Activated naive CD4-positive, alpha-beta T cell treated with anti-CD3 and anti-CD28 coated beads for 36 hours (primary cell): ENCODE results near the gene GRAP2. TPM values are rescaled to one million over a fixed set of nuclear protein-coding genes. Genes with fewer than 3 reads are reported as not detected.
A peak's percentile ranks its signal among the peaks of the same experiment; 100 is the strongest.

Experiments used
- CTCF ChIA-PET: fragments of 350-600 bp; sonication (Branson Sonifier 250); formaldehyde crosslinking; loops from one replicate; lab custom pipeline; 2021; ENCODE audit warnings: antibody characterized with exemption; lab: Charles Lee
- DNase-seq: peaks from one replicate; pipeline ENCODE4 v3.0.0-alpha.2; 2020
- H3K27ac Mint-ChIP-seq: one replicate; pipeline ENCODE4 v1.8.0; 2021; ENCODE audit warnings: mild to moderate bottlenecking, mixed read lengths
- H3K27me3 Mint-ChIP-seq: one replicate; pipeline ENCODE4 v1.8.0; 2021; ENCODE audit warnings: low read depth, mixed read lengths
- H3K36me3 Mint-ChIP-seq: one replicate; pipeline ENCODE4 v1.8.0; 2021; ENCODE audit warnings: low read depth, mixed read lengths
- H3K4me1 Mint-ChIP-seq: one replicate; pipeline ENCODE4 v1.8.0; 2021; ENCODE audit warnings: low read depth, mixed read lengths
- H3K4me3 Mint-ChIP-seq: one replicate; pipeline ENCODE4 v1.8.0; 2021; ENCODE audit warnings: mild to moderate bottlenecking, moderate library complexity, mixed read lengths
- H3K9me3 Mint-ChIP-seq: one replicate; pipeline ENCODE4 v1.8.0; 2021; ENCODE audit warnings: mixed read lengths
- intact Hi-C: fragments of 100-400 bp; cut with micrococcal nuclease; formaldehyde crosslinking; loops from one replicate; pipeline ENCODE4 v1.15.1; 2023
- total RNA-seq, 2 experiments: library from RNA; stranded (reverse); gene quantifications; one replicate each; pipeline ENCODE4 v1.2.3, GENCODE V29; 2021

Gene GRAP2
- total RNA-seq, 2 experiments from 2014 or later = 25.5 to 29.4 TPM

DNA sequence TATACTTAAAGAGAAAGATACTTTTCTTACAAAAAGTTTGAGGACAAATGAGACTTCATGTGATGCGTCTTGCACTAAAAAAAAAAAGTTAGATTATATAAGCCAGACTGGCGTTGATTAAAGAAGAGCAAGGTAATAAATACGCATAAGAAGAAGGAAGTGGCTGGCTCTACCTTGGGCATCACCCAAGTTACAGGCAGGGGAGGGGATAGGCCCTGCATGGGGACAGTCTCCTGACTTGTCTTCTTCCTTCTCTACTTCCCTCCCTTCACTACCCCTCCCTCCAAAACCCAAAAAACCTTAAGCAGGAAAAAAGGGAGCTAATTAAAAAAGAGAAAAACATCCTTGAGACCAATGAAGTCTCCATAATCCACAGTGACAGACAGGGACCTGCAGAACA, 37.0 kb downstream of the GRAP2 start:
- Mint-ChIP-seq H3K9me3 (no peaks in the 10 kb centered on the region), H3K36me3 (no peaks in the 10 kb centered on the region), H3K4me3 (peak overlapping the region; percentile 61), H3K27me3 (no peaks in the 10 kb centered on the region), H3K27ac (no peak overlapping the region), H3K4me1 (peaks cover 88% of the 10 kb centered on the region)
- CTCF ChIA-PET = interaction anchor here (0.6 to 1.4 kb wide), 10 partner anchors 9 to 526 kb away, joined by 3 to 6 read pairs (median 3); no protein-coding TSS in a partner anchor
- DNase-seq = peak; percentile 47
- intact Hi-C loops = loop anchor here (2.0 to 5.0 kb wide), 2 partner anchors 17 to 36 kb away; partner anchors contain the start of gene GRAP2

DNA sequence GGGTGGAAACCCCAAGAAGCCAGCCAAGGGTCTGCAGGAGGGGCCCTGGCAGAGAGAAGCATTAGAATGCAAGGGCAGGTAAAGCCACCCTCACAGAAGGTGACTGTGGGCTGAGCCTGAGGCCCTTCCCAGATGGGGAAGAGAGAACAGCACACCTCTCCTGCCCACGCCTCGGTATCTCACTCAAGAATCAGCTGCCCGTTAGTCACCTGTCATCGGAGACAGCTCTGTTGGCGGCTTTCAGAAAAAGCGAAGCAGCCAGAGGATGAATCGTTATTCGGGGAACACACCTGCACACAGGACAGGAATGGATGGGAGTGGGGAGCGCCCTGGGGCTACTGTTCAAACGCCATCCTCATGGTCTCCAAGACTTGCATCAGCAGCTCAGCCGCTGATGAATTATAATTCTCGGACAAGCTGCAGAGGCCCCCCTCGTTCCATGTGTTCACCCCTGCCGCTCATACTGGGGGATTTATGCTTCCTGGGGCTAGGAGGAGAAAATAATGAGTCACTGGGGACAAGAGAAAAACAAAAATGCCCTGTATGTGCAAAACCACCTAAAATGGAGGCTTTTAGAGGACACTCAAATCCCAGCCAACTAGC, 37.7 kb downstream of the GRAP2 start:
- H3K4me1 Mint-ChIP-seq = peaks cover 90% of the 10 kb centered on the region
- CTCF ChIA-PET = interaction anchor here (0.7 to 1.3 kb wide), 9 partner anchors 8 to 527 kb away, joined by 3 to 6 read pairs (median 3); no protein-coding TSS in a partner anchor
- H3K27me3 Mint-ChIP-seq = no peaks in the 10 kb centered on the region
- H3K27ac Mint-ChIP-seq = no peak overlapping the region
- intact Hi-C loops = loop anchor here (2.0 to 5.0 kb wide), 2 partner anchors 16 to 36 kb away; partner anchors contain the start of gene GRAP2
- no peaks in the 10 kb centered on the region for H3K9me3 Mint-ChIP-seq
- DNase-seq = peak; percentile 78
- peak overlapping the region; percentile 61 for H3K4me3 Mint-ChIP-seq
- no peaks in the 10 kb centered on the region for H3K36me3 Mint-ChIP-seq

DNA sequence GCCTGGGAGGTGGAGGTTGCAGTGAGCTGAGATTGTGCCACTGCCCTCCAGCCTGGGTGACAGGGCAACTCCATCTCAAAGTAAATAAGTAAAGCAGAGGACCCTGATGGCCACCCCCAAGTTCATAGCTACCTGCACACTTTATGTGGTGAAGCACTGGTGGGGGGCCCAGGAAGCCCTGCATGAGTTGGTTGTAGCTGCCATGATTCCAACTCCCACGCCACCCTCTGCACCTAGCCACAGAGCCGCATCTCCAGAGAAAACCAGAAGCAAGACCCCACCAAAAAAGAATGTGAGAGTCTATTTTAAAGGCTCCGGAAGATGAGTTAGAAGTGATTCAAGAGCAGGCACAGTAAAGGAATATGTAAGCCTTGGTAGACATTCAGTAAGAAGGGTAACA, 38.9 kb downstream of the GRAP2 start:
- intact Hi-C loops = loop anchor here (1.0 to 10.0 kb wide), 8 partner anchors 9 to 1345 kb away; partner anchors contain the start of genes GRAP2, RANGAP1 and RPS19BP1
- Mint-ChIP-seq H3K27ac (peak overlapping the region; percentile 95), H3K4me1 (peaks cover 90% of the 10 kb centered on the region), H3K9me3 (no peaks in the 10 kb centered on the region), H3K4me3 (peak overlapping the region; percentile 34), H3K36me3 (no peaks in the 10 kb centered on the region), H3K27me3 (no peaks in the 10 kb centered on the region)
- CTCF ChIA-PET = interaction anchor here (1.1 to 1.3 kb wide), 2 partner anchors 15 to 30 kb away, joined by 3 read pairs; no protein-coding TSS in a partner anchor
- no peak for DNase-seq

GRCh38 chr22:39940757-39941305, 39.9 kb downstream of the GRAP2 start:
- Mint-ChIP-seq H3K27ac (peak overlapping the region; percentile 95), H3K27me3 (no peaks in the 10 kb centered on the region), H3K9me3 (no peaks in the 10 kb centered on the region), H3K4me3 (peak overlapping the region; percentile 33), H3K36me3 (no peaks in the 10 kb centered on the region), H3K4me1 (peaks cover 93% of the 10 kb centered on the region)
- intact Hi-C loops = loop anchor here (1.0 to 10.0 kb wide), 6 partner anchors 10 to 1344 kb away; partner anchors contain the start of genes RANGAP1 and RPS19BP1
- no peak for DNase-seq
- CTCF ChIA-PET = interaction anchor here (2.8 kb wide), 2 partner anchors 8 to 84 kb away, joined by 20 to 23 read pairs; no protein-coding TSS in a partner anchor

DNA sequence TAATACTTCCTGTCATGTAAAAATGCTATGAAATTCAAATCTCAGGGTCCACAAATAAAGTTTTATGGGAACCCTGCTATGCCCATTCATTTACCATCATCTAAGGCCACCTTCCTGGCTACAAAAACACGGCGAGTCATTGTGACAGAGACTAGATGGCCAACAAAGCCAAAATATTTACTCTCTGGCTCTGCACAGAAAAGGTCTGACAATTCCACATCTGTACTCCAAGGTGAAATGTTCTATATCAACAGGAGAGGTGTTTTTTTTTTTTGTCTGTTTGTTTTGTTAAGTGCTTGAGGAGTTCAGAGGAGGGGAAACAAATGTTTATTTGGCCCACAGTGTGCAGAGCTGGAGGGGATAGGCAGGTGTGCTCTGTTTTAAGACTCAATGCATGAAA, 40.7 kb downstream of the GRAP2 start:
- H3K27ac Mint-ChIP-seq = peak overlapping the region; percentile 95
- CTCF ChIA-PET = interaction anchor here (0.7 to 2.8 kb wide), 6 partner anchors 9 to 83 kb away, joined by 3 to 23 read pairs (median 16); no protein-coding TSS in a partner anchor
- no peak for DNase-seq
- no peaks in the 10 kb centered on the region for H3K27me3 Mint-ChIP-seq
- H3K9me3 Mint-ChIP-seq = no peaks in the 10 kb centered on the region
- no peaks in the 10 kb centered on the region for H3K36me3 Mint-ChIP-seq
- H3K4me1 Mint-ChIP-seq = peaks cover 95% of the 10 kb centered on the region
- H3K4me3 Mint-ChIP-seq = no peak overlapping the region
- intact Hi-C loops = loop anchor here (2.0 to 10.0 kb wide), 5 partner anchors 83 to 1343 kb away; partner anchors contain the start of genes RANGAP1 and RPS19BP1

- Mint-ChIP-seq H3K4me1 (peaks cover 95% of the 10 kb centered on the region), H3K36me3 (no peaks in the 10 kb centered on the region)
- DNase-seq = no peak
These were observed 41.8 kb downstream of the GRAP2 start for GRCh38 chr22:39942439-39943230.

DNA sequence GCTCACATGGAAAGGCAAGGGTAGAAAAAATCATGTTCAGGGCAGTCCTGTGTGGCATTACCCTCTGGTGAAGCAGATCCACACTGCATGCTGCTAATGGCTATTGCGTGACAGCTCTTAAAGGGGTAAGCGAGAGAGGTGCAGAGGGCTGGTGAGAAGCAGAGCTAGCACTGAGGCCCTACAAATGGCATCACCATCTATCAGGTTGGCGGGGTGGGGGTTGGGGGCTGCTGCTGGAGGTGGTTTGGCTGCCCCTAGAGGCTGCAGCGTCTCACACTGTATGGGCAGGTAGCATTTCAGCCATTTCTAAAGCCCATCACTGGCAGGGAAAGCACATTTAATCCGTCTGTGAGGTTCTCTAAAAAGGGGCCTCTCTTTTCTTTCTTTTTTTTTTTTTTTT, 42.5 kb downstream of the GRAP2 start:
- Mint-ChIP-seq H3K9me3 (no peaks in the 10 kb centered on the region), H3K27ac (peak overlapping the region; percentile 95), H3K4me1 (peaks cover 95% of the 10 kb centered on the region), H3K4me3 (peak overlapping the region; percentile 34), H3K27me3 (no peaks in the 10 kb centered on the region), H3K36me3 (no peaks in the 10 kb centered on the region)
- intact Hi-C loops = loop anchor here (2.0 to 10.0 kb wide), 2 partner anchors 51 to 1341 kb away; partner anchors contain the start of genes FAM83F and RANGAP1
- DNase-seq = peak; percentile 80
- CTCF ChIA-PET = interaction anchor here (0.5 to 2.8 kb wide), 17 partner anchors 9 to 414 kb away, joined by 3 to 23 read pairs (median 4); no protein-coding TSS in a partner anchor

More at GRCh38 chr22:39942439-39943230, 41.8 kb downstream of the GRAP2 start:
- no peaks in the 10 kb centered on the region for H3K27me3 Mint-ChIP-seq
- H3K9me3 Mint-ChIP-seq = no peaks in the 10 kb centered on the region
- intact Hi-C loops = loop anchor here (2.0 to 10.0 kb wide), 2 partner anchors 52 to 1342 kb away; partner anchors contain the start of genes FAM83F and RANGAP1
- peak overlapping the region; percentile 95 for H3K27ac Mint-ChIP-seq
- CTCF ChIA-PET = interaction anchor here (0.5 to 2.8 kb wide), 19 partner anchors 9 to 414 kb away, joined by 3 to 23 read pairs (median 4); no protein-coding TSS in a partner anchor
- H3K4me3 Mint-ChIP-seq = peak overlapping the region; percentile 34

- Mint-ChIP-seq H3K27ac (peak overlapping the region; percentile 95), H3K4me1 (peaks cover 95% of the 10 kb centered on the region), H3K27me3 (no peaks in the 10 kb centered on the region), H3K36me3 (no peaks in the 10 kb centered on the region), H3K4me3 (peak overlapping the region; percentile 52), H3K9me3 (no peaks in the 10 kb centered on the region)
- no peak for DNase-seq
- CTCF ChIA-PET = interaction anchor here (0.6 to 2.3 kb wide), 7 partner anchors 11 to 393 kb away, joined by 3 to 11 read pairs (median 3); no protein-coding TSS in a partner anchor
- intact Hi-C loops = loop anchor here (1.0 to 10.0 kb wide), 3 partner anchors 8 to 1341 kb away; partner anchors contain the start of genes FAM83F and RANGAP1
These were observed 43.3 kb downstream of the GRAP2 start for GRCh38 chr22:39943953-39944872.

DNA sequence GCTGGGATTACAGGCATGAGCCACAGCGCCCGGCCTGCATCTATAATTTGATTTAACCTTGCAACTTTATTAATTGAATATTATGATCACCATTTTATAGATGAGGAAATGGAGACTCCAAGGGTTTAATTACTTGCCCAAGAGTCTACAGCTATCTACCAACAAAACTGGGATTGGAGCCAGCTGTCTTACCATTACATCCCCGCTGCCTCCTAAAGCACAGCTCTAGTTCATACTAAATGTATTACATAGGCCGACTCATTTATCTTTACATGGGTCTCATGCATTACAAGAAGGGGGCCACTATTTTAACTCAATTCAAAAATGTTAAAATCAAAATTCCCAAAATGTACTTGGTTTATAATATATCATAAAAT, 45.2 kb downstream of the GRAP2 start:
- no peaks in the 10 kb centered on the region for H3K9me3 Mint-ChIP-seq
- H3K4me3 Mint-ChIP-seq = no peak overlapping the region
- H3K36me3 Mint-ChIP-seq = peaks cover 3% of the 10 kb centered on the region
- CTCF ChIA-PET = interaction anchor here (0.5 to 2.8 kb wide), 8 partner anchors 8 to 411 kb away, joined by 3 to 14 read pairs (median 4); partner anchors contain the start of gene TMA7B
- no peak for DNase-seq
- no peaks in the 10 kb centered on the region for H3K27me3 Mint-ChIP-seq
- intact Hi-C loops = loop anchor here (10.0 kb wide), 1 partner anchor 1339 kb away; the partner anchor contains the start of gene RANGAP1
- H3K27ac Mint-ChIP-seq = peak overlapping the region; percentile 95
- peaks cover 97% of the 10 kb centered on the region for H3K4me1 Mint-ChIP-seq

- Mint-ChIP-seq H3K9me3 (no peaks in the 10 kb centered on the region), H3K36me3 (peaks cover 3% of the 10 kb centered on the region), H3K27ac (peak overlapping the region; percentile 95), H3K4me3 (peak overlapping the region; percentile 53), H3K27me3 (no peaks in the 10 kb centered on the region), H3K4me1 (peaks cover 99% of the 10 kb centered on the region)
- CTCF ChIA-PET = interaction anchor here (0.5 to 2.8 kb wide), 8 partner anchors 8 to 412 kb away, joined by 3 to 14 read pairs (median 4); no protein-coding TSS in a partner anchor
- intact Hi-C loops = loop anchor here (10.0 kb wide), 1 partner anchor 1338 kb away; the partner anchor contains the start of gene RANGAP1
- no peak for DNase-seq
These were observed 45.8 kb downstream of the GRAP2 start for GRCh38 chr22:39946503-39947219.
